IMR-90 (cell line): Measurements from ENCODE around the gene LMO1.

Source experiments
- BHLHE40 ChIP-seq: fragments of 150-350 bp; IDR thresholded peaks from 2 replicates; pipeline ENCODE4 v1.6.1; 2016; ENCODE audit warnings: mild to moderate bottlenecking, low read depth, low read length
- CHD1 ChIP-seq: IDR thresholded peaks from 2 replicates; pipeline ENCODE4 v1.6.1; 2012; ENCODE audit warnings: low read depth, low read length, improper control_type of control experiment
- MAFK ChIP-seq: IDR thresholded peaks from 2 replicates; pipeline ENCODE4 v1.6.1; 2012; ENCODE audit warnings: low read depth, low read length, improper control_type of control experiment
- MAZ ChIP-seq: IDR thresholded peaks from 2 replicates; pipeline ENCODE4 v1.6.1; 2012; ENCODE audit warnings: low read depth, mild to moderate bottlenecking, low read length, improper control_type of control experiment, moderate library complexity, borderline replicate concordance
- NFE2L2 ChIP-seq: fragments of 150-350 bp; IDR thresholded peaks from 2 replicates; pipeline ENCODE4 v1.6.1; 2016; ENCODE audit warnings: low read depth, mild to moderate bottlenecking, low read length
- POLR2A ChIP-seq: IDR thresholded peaks from 2 replicates; pipeline ENCODE4 v1.6.1; 2012; ENCODE audit warnings: mild to moderate bottlenecking, low read depth, low read length
- RAD21 ChIP-seq: IDR thresholded peaks from 2 replicates; pipeline ENCODE4 v1.6.1; 2012; ENCODE audit warnings: low read length, improper control_type of control experiment
- RCOR1 ChIP-seq: IDR thresholded peaks from 2 replicates; pipeline ENCODE4 v1.6.1; 2012; ENCODE audit warnings: mild to moderate bottlenecking, low read length, improper control_type of control experiment; ENCODE audit not compliant: insufficient replicate concordance
- RFX5 ChIP-seq: IDR thresholded peaks from 2 replicates; pipeline ENCODE4 v1.8.0; 2012; ENCODE audit warnings: low read depth, mild to moderate bottlenecking, low read length, moderate library complexity
- TF ChIP-seq, protein P1 (sequence below): conservative IDR thresholded peaks from 2 replicates; pipeline ENCODE4 v1.5.1; 2012; ENCODE audit warnings: mild to moderate bottlenecking, low read depth, low read length, improper control_type of control experiment
- TF ChIP-seq, protein P2 (sequence below): fragments of 150-350 bp; IDR thresholded peaks from 2 replicates; pipeline ENCODE4 v1.6.1; 2016; ENCODE audit warnings: low read depth, mild to moderate bottlenecking, low read length, moderate library complexity, borderline replicate concordance
- TF ChIP-seq, protein P3 (sequence below): fragments of 150-350 bp; IDR thresholded peaks from 2 replicates; pipeline ENCODE4 v1.6.1; 2017; ENCODE audit warnings: mild to moderate bottlenecking, antibody characterized with exemption, low read length, low read depth

DNA sequence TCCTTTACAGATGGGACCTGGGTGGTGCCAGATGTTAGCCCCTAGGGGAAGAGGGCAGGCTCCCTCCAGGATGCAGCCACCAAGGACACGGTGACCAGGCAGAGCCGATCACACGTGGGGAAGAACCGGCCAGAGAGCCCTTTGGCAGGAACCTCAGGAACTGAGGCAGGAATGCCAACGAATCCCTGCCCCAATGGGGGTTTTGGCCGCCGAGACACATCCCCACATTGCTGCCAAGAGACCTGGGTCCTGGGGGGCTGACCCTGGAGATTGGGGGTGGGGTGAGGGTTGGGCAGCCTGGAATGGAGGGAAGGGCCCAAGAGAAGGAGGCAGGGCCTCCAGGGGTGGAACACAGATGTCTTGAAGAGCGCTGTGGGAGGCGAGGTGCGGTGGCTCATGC is 28.7 kb upstream of the LMO1 start:
- TF ChIP-seq RFX5 (no peak), BHLHE40 (no peak), POLR2A (no peak), NFE2L2 (no peak), MAFK (no peak), RAD21 (no peak), RCOR1 (no peak), CHD1 (no peak), MAZ (no peak)
- TF ChIP-seq, protein P1, sequence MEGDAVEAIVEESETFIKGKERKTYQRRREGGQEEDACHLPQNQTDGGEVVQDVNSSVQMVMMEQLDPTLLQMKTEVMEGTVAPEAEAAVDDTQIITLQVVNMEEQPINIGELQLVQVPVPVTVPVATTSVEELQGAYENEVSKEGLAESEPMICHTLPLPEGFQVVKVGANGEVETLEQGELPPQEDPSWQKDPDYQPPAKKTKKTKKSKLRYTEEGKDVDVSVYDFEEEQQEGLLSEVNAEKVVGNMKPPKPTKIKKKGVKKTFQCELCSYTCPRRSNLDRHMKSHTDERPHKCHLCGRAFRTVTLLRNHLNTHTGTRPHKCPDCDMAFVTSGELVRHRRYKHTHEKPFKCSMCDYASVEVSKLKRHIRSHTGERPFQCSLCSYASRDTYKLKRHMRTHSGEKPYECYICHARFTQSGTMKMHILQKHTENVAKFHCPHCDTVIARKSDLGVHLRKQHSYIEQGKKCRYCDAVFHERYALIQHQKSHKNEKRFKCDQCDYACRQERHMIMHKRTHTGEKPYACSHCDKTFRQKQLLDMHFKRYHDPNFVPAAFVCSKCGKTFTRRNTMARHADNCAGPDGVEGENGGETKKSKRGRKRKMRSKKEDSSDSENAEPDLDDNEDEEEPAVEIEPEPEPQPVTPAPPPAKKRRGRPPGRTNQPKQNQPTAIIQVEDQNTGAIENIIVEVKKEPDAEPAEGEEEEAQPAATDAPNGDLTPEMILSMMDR, result no peak
- TF ChIP-seq, protein P2, sequence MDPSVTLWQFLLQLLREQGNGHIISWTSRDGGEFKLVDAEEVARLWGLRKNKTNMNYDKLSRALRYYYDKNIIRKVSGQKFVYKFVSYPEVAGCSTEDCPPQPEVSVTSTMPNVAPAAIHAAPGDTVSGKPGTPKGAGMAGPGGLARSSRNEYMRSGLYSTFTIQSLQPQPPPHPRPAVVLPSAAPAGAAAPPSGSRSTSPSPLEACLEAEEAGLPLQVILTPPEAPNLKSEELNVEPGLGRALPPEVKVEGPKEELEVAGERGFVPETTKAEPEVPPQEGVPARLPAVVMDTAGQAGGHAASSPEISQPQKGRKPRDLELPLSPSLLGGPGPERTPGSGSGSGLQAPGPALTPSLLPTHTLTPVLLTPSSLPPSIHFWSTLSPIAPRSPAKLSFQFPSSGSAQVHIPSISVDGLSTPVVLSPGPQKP, result no peak
- TF ChIP-seq, protein P3, sequence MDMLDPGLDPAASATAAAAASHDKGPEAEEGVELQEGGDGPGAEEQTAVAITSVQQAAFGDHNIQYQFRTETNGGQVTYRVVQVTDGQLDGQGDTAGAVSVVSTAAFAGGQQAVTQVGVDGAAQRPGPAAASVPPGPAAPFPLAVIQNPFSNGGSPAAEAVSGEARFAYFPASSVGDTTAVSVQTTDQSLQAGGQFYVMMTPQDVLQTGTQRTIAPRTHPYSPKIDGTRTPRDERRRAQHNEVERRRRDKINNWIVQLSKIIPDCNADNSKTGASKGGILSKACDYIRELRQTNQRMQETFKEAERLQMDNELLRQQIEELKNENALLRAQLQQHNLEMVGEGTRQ, result no peak
